MCF 10A (cell line): Measurements from ENCODE around the gene FLT1. TPM values are rescaled to one million over a fixed set of nuclear protein-coding genes. Genes with fewer than 3 reads are reported as not detected.

Experiments used
- BruUV-seq: library from RNA; stranded (reverse); fragments of 400-500 nt; replicated peaks from 2 replicates; lab custom pipeline; 2021; lab: Mats Ljungman, UMichigan
- CTCF ChIA-PET: fragments of 300-600 bp; sonication (Branson Sonifier 250); formaldehyde crosslinking; extraction: SDS; loops from one replicate; lab custom pipeline; 2021; ENCODE audit warnings: antibody characterized with exemption, inconsistent platforms; lab: Yijun Ruan, JAX
- POLR2A ChIA-PET: fragments of 300-600, 350-650 bp; sonication (Branson Sonifier 250); formaldehyde crosslinking; extraction: SDS; loops from one replicate; lab custom pipeline; 2020; ENCODE audit warnings: antibody characterized with exemption, inconsistent platforms; lab: Yijun Ruan, JAX
- DNase-seq: peaks from one replicate; pipeline ENCODE4 v3.0.0-alpha.2; 2018; ENCODE audit not compliant: unreplicated experiment
- H3K27ac Mint-ChIP-seq: one replicate; pipeline ENCODE4 v1.8.0; 2022; ENCODE audit warnings: mild to moderate bottlenecking, low read depth, mixed read lengths; ENCODE audit not compliant: unreplicated experiment
- H3K27me3 Mint-ChIP-seq: one replicate; pipeline ENCODE4 v1.8.0; 2022; ENCODE audit warnings: mixed read lengths; ENCODE audit not compliant: insufficient read depth, unreplicated experiment
- H3K36me3 Mint-ChIP-seq: one replicate; pipeline ENCODE4 v1.8.0; 2022; ENCODE audit warnings: mild to moderate bottlenecking, moderate library complexity, mixed read lengths; ENCODE audit not compliant: insufficient read depth, unreplicated experiment
- H3K4me1 Mint-ChIP-seq: one replicate; pipeline ENCODE4 v1.8.0; 2022; ENCODE audit warnings: mixed read lengths; ENCODE audit not compliant: insufficient read depth, unreplicated experiment
- H3K4me3 Mint-ChIP-seq: one replicate; pipeline ENCODE4 v1.8.0; 2022; ENCODE audit warnings: mild to moderate bottlenecking, moderate library complexity, mixed read lengths; ENCODE audit not compliant: unreplicated experiment
- H3K9me3 Mint-ChIP-seq: one replicate; pipeline ENCODE4 v1.8.0; 2022; ENCODE audit warnings: mixed read lengths; ENCODE audit not compliant: unreplicated experiment
- intact Hi-C: fragments of 100-400 bp; cut with micrococcal nuclease; formaldehyde crosslinking; loops from 2 replicates; pipeline ENCODE4 v1.14.1; 2022
- total RNA-seq: library from RNA; stranded (reverse); gene quantifications from 2 replicates; pipeline ENCODE4 v1.2.3, GENCODE V29; 2022
- TF ChIP-seq, protein P1 (sequence below): fragments of 200-600 bp; IDR thresholded peaks from one replicate; pipeline ENCODE4 v1.8.0; 2022; ENCODE audit warnings: antibody characterized with exemption, mild to moderate bottlenecking; ENCODE audit not compliant: unreplicated experiment

Gene FLT1
- total RNA-seq, 1 experiment from 2014 or later: not detected

DNA sequence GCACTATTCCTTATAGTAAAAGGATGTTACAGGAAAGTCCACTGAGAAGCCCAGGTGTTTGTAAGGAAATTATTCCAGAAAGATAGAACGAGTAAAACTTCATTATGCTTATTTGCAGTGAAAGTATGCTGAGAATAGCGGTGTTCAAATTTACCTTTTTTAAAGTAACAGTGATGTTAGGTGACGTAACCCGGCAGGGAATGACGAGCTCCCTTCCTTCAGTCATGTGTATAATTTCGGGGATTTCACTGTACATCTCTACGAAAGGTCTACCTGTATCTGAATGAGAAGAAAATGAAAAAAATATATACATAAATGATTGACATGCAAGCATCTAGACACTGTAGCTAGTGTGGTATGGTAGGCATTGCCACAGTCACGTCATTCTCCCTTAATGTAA lies 56.9 kb downstream of the FLT1 start:
- H3K9me3 Mint-ChIP-seq: peaks cover 8% of the 10 kb centered on the region
- H3K4me3 Mint-ChIP-seq: no peak overlapping the region
- peaks cover 57% of the 10 kb centered on the region for H3K27me3 Mint-ChIP-seq
- TF ChIP-seq, protein P1, sequence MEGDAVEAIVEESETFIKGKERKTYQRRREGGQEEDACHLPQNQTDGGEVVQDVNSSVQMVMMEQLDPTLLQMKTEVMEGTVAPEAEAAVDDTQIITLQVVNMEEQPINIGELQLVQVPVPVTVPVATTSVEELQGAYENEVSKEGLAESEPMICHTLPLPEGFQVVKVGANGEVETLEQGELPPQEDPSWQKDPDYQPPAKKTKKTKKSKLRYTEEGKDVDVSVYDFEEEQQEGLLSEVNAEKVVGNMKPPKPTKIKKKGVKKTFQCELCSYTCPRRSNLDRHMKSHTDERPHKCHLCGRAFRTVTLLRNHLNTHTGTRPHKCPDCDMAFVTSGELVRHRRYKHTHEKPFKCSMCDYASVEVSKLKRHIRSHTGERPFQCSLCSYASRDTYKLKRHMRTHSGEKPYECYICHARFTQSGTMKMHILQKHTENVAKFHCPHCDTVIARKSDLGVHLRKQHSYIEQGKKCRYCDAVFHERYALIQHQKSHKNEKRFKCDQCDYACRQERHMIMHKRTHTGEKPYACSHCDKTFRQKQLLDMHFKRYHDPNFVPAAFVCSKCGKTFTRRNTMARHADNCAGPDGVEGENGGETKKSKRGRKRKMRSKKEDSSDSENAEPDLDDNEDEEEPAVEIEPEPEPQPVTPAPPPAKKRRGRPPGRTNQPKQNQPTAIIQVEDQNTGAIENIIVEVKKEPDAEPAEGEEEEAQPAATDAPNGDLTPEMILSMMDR: no peak
- no peaks in the 10 kb centered on the region for H3K36me3 Mint-ChIP-seq
- DNase-seq: no peak
- CTCF ChIA-PET: interaction anchor here (0.7 kb wide), 1 partner anchor 93 kb away, joined by 3 read pairs; no protein-coding TSS in a partner anchor
- intact Hi-C loops: no loop called here
- no TSS peak for BruUV-seq
- POLR2A ChIA-PET: interaction anchor here (0.7 kb wide), 1 partner anchor 21 kb away, joined by 3 read pairs; no protein-coding TSS in a partner anchor
- no peak overlapping the region for H3K27ac Mint-ChIP-seq
- no peaks in the 10 kb centered on the region for H3K4me1 Mint-ChIP-seq

DNA sequence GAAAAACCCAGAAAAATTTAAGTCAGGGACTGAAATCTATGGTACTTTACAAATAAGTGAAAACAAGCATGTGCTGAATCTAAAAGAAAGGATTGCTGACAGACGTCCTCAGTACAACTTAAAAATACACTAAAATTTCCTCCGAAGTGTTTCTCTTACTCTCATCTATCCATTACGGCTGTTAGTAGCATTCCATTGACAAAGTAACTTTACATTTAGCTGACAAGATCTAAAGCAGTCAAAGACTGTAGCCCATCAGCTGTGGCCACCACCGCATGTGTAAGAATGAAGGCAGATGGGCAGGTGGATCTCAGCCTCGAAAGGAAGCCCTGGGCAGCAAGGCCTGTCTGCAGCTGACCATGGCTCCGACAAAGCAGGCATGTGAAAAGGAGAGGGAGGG lies 59.0 kb downstream of the FLT1 start:
- no peak for DNase-seq
- no TSS peak for BruUV-seq
- POLR2A ChIA-PET: no interaction called here
- H3K36me3 Mint-ChIP-seq: no peaks in the 10 kb centered on the region
- H3K4me1 Mint-ChIP-seq: no peaks in the 10 kb centered on the region
- peaks cover under 1% of the 10 kb centered on the region for H3K9me3 Mint-ChIP-seq
- H3K27ac Mint-ChIP-seq: no peak overlapping the region
- no peak overlapping the region for H3K4me3 Mint-ChIP-seq
- TF ChIP-seq, protein P1: no peak
- CTCF ChIA-PET: no interaction called here
- intact Hi-C loops: no loop called here
- H3K27me3 Mint-ChIP-seq: peaks cover 60% of the 10 kb centered on the region

DNA sequence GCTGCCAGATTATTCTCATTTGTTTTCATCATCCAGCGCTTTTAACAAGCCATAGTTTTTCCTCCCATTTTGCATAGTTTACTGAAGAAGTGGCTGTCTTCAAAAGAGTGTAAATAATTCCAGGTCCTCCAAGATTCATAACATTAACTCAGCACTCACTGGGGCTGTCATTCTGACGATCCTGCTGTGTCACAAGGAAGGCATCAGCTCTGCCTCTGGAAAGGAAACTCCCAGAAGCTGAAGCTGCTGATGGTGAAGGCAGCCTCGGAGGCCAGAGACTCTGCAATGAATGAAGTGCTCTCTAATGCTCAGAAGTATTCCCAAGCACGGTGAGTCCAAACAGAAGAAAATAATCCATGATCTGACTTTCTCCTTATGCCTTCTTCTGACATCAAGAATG lies 60.0 kb downstream of the FLT1 start:
- Mint-ChIP-seq H3K9me3 (no peaks in the 10 kb centered on the region), H3K36me3 (no peaks in the 10 kb centered on the region), H3K4me3 (no peak overlapping the region), H3K4me1 (no peaks in the 10 kb centered on the region), H3K27me3 (peaks cover 59% of the 10 kb centered on the region), H3K27ac (no peak overlapping the region)
- ChIA-PET POLR2A (no interaction called here), CTCF (interaction anchor here (0.7 kb wide), 1 partner anchor 430 kb away, joined by 3 read pairs; no protein-coding TSS in a partner anchor)
- TF ChIP-seq, protein P1: no peak
- BruUV-seq: no TSS peak
- intact Hi-C loops: no loop called here
- no peak for DNase-seq

DNA sequence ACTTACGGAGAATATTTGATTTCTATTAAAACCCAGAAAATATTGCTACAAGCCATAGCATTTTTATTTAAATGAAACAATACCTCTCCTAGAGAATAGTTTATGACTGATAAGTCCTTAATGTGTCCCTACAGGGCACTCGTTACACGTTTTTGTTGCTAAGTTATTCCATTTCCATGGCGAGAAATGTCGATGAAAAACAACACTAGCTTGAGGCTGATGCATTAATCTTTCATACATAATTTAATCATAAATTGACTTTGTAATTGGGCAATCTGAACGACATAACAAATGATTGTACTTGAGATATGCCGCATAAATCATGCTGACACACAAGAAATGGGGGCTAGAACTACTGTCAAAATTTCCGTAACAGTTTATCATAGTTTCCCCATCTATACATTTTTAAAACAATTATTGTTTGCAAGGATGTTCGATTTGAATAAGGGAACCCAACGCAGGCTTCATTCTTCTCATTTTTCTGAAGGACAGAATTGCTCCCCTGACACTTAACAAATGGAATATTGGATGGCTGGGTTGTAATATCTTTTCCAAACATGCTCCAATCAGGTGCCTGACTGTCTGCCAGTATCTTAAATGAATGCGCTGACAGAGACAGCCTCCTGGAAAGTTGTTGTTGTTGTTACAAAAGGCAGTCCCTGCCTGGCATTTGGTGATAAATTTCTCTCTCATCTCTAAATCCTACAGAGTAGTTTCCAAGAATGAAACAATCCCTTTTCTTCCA lies 61.9 kb downstream of the FLT1 start:
- H3K9me3 Mint-ChIP-seq: no peaks in the 10 kb centered on the region
- BruUV-seq: no TSS peak
- DNase-seq: no peak
- POLR2A ChIA-PET: no interaction called here
- H3K4me3 Mint-ChIP-seq: no peak overlapping the region
- intact Hi-C loops: no loop called here
- peaks cover 59% of the 10 kb centered on the region for H3K27me3 Mint-ChIP-seq
- H3K36me3 Mint-ChIP-seq: no peaks in the 10 kb centered on the region
- no peak overlapping the region for H3K27ac Mint-ChIP-seq
- TF ChIP-seq, protein P1: no peak
- no peaks in the 10 kb centered on the region for H3K4me1 Mint-ChIP-seq
- CTCF ChIA-PET: no interaction called here
